Fibroblast of mammary gland (primary cell): ENCODE measurements around the gene PDZD11.

Experiments
- DNase-seq: peaks from one replicate; pipeline ENCODE4 v3.0.0-alpha.2; 2010; ENCODE audit warnings: low read depth
- H3K4me3 ChIP-seq: 2 replicates; pipeline ENCODE4 v1.5.1; 2011; ENCODE audit warnings: low read depth, mild to moderate bottlenecking, low read length, moderate library complexity; ENCODE audit not compliant: control insufficient read depth
- CTCF ChIP-seq: conservative IDR thresholded peaks from 2 replicates; pipeline ENCODE4 v1.5.1; 2011; ENCODE audit warnings: low read depth, low read length, inconsistent platforms; ENCODE audit not compliant: control insufficient read depth, insufficient read depth

The PDZD11 gene

GRCh38 chrX:70257423-70258288, 32.1 kb downstream of the PDZD11 start:
- H3K4me3 ChIP-seq = no peak overlapping the region
- no peak for TF ChIP-seq CTCF
- DNase-seq = no peak

- no peak overlapping the region for H3K4me3 ChIP-seq
- peak; percentile 41 for DNase-seq
- TF ChIP-seq CTCF = no peak
Measured at GRCh38 chrX:70255452-70255851, 34.3 kb downstream of the PDZD11 start.

- DNase-seq = no peak
- no peak overlapping the region for H3K4me3 ChIP-seq
- TF ChIP-seq CTCF = no peak
Measured at GRCh38 chrX:70254909-70255308, 34.8 kb downstream of the PDZD11 start.

GRCh38 chrX:70254063-70254400, 35.7 kb downstream of the PDZD11 start:
- DNase-seq = no peak
- no peak overlapping the region for H3K4me3 ChIP-seq
- no peak for TF ChIP-seq CTCF

- peak; percentile 33 for DNase-seq
- TF ChIP-seq CTCF = no peak
- no peak overlapping the region for H3K4me3 ChIP-seq
Measured at GRCh38 chrX:70253377-70254062, 36.2 kb downstream of the PDZD11 start.

GRCh38 chrX:70252491-70252890, 37.2 kb downstream of the PDZD11 start:
- no peak for DNase-seq
- no peak for TF ChIP-seq CTCF
- H3K4me3 ChIP-seq = no peak overlapping the region
